HepG2 (cell line): Measurements from ENCODE around the gene PPP2R2C. TPM values are rescaled to one million over a fixed set of nuclear protein-coding genes. Genes with fewer than 3 reads are reported as not detected.
A peak's percentile ranks its signal among the peaks of the same experiment; 100 is the strongest.

ENCODE experiments used
- AKAP8 ChIP-seq: sonication (generic); formaldehyde crosslinking; IDR thresholded peaks from 2 replicates; pipeline ENCODE4 v1.5.1; 2020; ENCODE audit warnings: mild to moderate bottlenecking, missing genetic modification reagents
- ARNTL ChIP-seq: sonication (generic); formaldehyde crosslinking; IDR thresholded peaks from 2 replicates; pipeline ENCODE4 v1.4.0; 2020; ENCODE audit warnings: mild to moderate bottlenecking, missing genetic modification reagents
- HOXA3 ChIP-seq: sonication (generic); formaldehyde crosslinking; IDR thresholded peaks from 2 replicates; pipeline ENCODE4 v1.5.0; 2020; ENCODE audit warnings: missing genetic modification reagents
- KDM2A ChIP-seq: sonication (generic); formaldehyde crosslinking; IDR thresholded peaks from 2 replicates; pipeline ENCODE4 v1.4.0; 2020; ENCODE audit warnings: low read depth, missing genetic modification reagents, borderline replicate concordance
- NCOA2 ChIP-seq: sonication (generic); formaldehyde crosslinking; IDR thresholded peaks from 2 replicates; pipeline ENCODE4 v1.8.0; 2022; ENCODE audit warnings: inconsistent platforms
- NFYB ChIP-seq: sonication (generic); formaldehyde crosslinking; IDR thresholded peaks from 2 replicates; pipeline ENCODE4 v1.4.0; 2020; ENCODE audit warnings: missing genetic modification reagents
- PHF21A ChIP-seq: sonication (generic); formaldehyde crosslinking; IDR thresholded peaks from 2 replicates; pipeline ENCODE4 v1.5.0; 2020; ENCODE audit warnings: mild to moderate bottlenecking, missing genetic modification reagents
- PLRG1 ChIP-seq: fragments of 450-650 bp; conservative IDR thresholded peaks from 2 replicates; pipeline ENCODE4 v1.6.1; 2016
- RXRB ChIP-seq: IDR thresholded peaks from 2 replicates; pipeline ENCODE4 v1.6.1; 2016; ENCODE audit warnings: borderline replicate concordance, missing genetic modification reagents, missing compliant biosample characterization
- SALL1 ChIP-seq: sonication (generic); formaldehyde crosslinking; IDR thresholded peaks from 2 replicates; pipeline ENCODE4 v1.8.0; 2022; ENCODE audit warnings: mild to moderate bottlenecking, missing genetic modification reagents
- ZNF577 ChIP-seq: sonication (generic); formaldehyde crosslinking; IDR thresholded peaks from 2 replicates; pipeline ENCODE4 v1.4.0; 2020; ENCODE audit warnings: mild to moderate bottlenecking, low read depth, missing genetic modification reagents, borderline replicate concordance
- ZSCAN25 ChIP-seq: sonication (generic); formaldehyde crosslinking; IDR thresholded peaks from 2 replicates; pipeline ENCODE4 v1.8.0; 2022; ENCODE audit warnings: mild to moderate bottlenecking, missing genetic modification reagents
- polyA plus RNA-seq, 8 experiments: library from polyadenylated mRNA; depleted of rRNA in 3 of 8; stranded (reverse) in 7 of 8; unstranded in 1 of 8; fragments of >200 nt; fragmentation: Illumina TruSeq in 4 of 8; extraction: Trizol in 4 of 8; gene quantifications; 2 replicates each; pipeline versions ENCODE4 v1.2.1 to v1.2.3, GENCODE V29; 2011 to 2016; ENCODE audit warnings: low read depth in 4 of 8, missing spikeins in 1 of 8, mixed read lengths in 1 of 8; ENCODE audit not compliant: insufficient read depth in 1 of 8
- total RNA-seq, 5 experiments: library from RNA; depleted of rRNA; stranded (reverse); fragments of >200 nt; fragmentation: Illumina TruSeq; extraction: Trizol; gene quantifications; 2 replicates each; pipeline ENCODE4 v1.2.3, GENCODE V29; 2016; ENCODE audit warnings: low read depth in 1 of 5
- TF ChIP-seq, protein P1 (sequence below): sonication (generic); formaldehyde crosslinking; IDR thresholded peaks from 2 replicates; pipeline ENCODE4 v1.4.0; 2020; ENCODE audit warnings: low read depth, mild to moderate bottlenecking, missing genetic modification reagents
- TF ChIP-seq, protein P2 (sequence below): sonication (generic); formaldehyde crosslinking; IDR thresholded peaks from 2 replicates; pipeline ENCODE4 v1.4.0; 2020; ENCODE audit warnings: mild to moderate bottlenecking, missing genetic modification reagents
- TF ChIP-seq, protein P3 (sequence below): sonication (generic); formaldehyde crosslinking; IDR thresholded peaks from 2 replicates; pipeline ENCODE4 v1.5.0; 2020; ENCODE audit warnings: mild to moderate bottlenecking, missing genetic modification reagents
- TF ChIP-seq, protein P4 (sequence below): sonication (generic); formaldehyde crosslinking; IDR thresholded peaks from 2 replicates; pipeline ENCODE4 v1.8.0; 2022; ENCODE audit warnings: mild to moderate bottlenecking, missing genetic modification reagents, moderate library complexity
- TF ChIP-seq, protein P5 (sequence below): sonication (generic); formaldehyde crosslinking; IDR thresholded peaks from 2 replicates; pipeline ENCODE4 v1.4.0; 2020; ENCODE audit warnings: mild to moderate bottlenecking, missing genetic modification reagents

PPP2R2C gene
- total and polyA plus RNA-seq, 2 of the 13 experiments (the other 11 are each of a cell fraction or from before 2014, with no cell fraction given): 0.60 to 8.6 TPM

DNA sequence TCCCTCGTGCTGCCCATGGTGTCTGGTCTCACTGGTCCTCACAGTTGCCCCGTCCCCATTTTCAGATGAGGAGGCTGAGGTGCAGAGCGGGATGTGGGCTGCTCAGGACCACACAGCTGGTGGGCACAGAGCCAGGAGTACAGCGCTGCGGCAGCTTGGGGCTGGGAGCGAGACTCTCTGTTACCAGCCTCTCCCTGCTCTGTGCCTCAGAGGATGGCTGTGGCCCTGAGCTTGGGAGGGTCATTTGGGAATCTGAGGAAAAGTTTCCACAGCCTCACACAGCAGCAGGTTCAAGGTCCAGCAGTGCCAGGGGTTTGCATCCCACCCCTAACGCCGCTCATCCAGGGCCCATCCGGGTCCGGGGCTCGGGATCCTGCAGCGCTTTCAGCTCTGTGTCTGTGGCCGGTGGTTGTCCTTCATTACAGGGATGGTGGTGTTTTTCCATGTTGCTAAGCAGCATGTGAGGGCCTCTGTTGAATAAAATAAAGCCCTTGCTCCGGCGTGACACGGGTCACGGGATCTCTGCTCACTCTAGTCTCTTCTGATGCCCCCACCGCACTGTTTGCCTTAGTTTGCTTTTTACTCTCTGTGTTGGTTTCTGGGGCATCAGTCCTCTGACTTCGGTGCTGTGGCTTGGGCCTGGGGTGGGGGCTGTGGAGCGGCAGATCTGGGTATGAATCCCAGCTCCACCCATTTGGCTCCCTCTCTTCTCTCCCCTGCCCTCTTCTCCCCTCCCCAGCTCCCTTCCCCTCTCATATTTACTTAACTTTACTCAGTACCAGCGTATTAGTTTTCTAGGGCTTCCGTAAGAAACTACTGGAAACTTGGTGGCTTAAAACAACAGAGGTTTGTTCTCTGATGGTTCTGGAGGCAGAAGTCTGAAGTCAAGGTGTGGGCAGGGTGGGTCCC lies 196.3 kb downstream of the PPP2R2C start (continued):
- TF ChIP-seq RXRB (CRISPR knock-in tag): peak; percentile 17; the same call in 1 of the 2 replicates
- peak; percentile 92 for TF ChIP-seq ZSCAN25 (CRISPR knock-in tag)
- TF ChIP-seq, protein P1, sequence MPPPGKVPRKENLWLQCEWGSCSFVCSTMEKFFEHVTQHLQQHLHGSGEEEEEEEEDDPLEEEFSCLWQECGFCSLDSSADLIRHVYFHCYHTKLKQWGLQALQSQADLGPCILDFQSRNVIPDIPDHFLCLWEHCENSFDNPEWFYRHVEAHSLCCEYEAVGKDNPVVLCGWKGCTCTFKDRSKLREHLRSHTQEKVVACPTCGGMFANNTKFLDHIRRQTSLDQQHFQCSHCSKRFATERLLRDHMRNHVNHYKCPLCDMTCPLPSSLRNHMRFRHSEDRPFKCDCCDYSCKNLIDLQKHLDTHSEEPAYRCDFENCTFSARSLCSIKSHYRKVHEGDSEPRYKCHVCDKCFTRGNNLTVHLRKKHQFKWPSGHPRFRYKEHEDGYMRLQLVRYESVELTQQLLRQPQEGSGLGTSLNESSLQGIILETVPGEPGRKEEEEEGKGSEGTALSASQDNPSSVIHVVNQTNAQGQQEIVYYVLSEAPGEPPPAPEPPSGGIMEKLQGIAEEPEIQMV (CRISPR knock-in tag): peak; percentile 89
- TF ChIP-seq, protein P2, sequence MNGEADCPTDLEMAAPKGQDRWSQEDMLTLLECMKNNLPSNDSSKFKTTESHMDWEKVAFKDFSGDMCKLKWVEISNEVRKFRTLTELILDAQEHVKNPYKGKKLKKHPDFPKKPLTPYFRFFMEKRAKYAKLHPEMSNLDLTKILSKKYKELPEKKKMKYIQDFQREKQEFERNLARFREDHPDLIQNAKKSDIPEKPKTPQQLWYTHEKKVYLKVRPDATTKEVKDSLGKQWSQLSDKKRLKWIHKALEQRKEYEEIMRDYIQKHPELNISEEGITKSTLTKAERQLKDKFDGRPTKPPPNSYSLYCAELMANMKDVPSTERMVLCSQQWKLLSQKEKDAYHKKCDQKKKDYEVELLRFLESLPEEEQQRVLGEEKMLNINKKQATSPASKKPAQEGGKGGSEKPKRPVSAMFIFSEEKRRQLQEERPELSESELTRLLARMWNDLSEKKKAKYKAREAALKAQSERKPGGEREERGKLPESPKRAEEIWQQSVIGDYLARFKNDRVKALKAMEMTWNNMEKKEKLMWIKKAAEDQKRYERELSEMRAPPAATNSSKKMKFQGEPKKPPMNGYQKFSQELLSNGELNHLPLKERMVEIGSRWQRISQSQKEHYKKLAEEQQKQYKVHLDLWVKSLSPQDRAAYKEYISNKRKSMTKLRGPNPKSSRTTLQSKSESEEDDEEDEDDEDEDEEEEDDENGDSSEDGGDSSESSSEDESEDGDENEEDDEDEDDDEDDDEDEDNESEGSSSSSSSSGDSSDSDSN (CRISPR knock-in tag): peak; percentile 52; the same call in 1 of the 2 replicates
- TF ChIP-seq ZNF577: no peak
- peak; percentile 82 for TF ChIP-seq PHF21A
- TF ChIP-seq SALL1 (CRISPR knock-in tag): no peak
- TF ChIP-seq HOXA3: peak; percentile 30; the same call in 1 of the 2 replicates
- no peak for TF ChIP-seq PLRG1
- TF ChIP-seq KDM2A: no peak
- TF ChIP-seq, protein P3, sequence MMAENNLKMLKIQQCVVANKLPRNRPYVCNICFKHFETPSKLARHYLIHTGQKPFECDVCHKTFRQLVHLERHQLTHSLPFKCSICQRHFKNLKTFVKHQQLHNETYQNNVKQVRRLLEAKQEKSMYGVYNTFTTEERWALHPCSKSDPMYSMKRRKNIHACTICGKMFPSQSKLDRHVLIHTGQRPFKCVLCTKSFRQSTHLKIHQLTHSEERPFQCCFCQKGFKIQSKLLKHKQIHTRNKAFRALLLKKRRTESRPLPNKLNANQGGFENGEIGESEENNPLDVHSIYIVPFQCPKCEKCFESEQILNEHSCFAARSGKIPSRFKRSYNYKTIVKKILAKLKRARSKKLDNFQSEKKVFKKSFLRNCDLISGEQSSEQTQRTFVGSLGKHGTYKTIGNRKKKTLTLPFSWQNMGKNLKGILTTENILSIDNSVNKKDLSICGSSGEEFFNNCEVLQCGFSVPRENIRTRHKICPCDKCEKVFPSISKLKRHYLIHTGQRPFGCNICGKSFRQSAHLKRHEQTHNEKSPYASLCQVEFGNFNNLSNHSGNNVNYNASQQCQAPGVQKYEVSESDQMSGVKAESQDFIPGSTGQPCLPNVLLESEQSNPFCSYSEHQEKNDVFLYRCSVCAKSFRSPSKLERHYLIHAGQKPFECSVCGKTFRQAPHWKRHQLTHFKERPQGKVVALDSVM: 0 out of 2 replicates have a peak, but pooled peaks have one; percentile 36
- TF ChIP-seq, protein P4, sequence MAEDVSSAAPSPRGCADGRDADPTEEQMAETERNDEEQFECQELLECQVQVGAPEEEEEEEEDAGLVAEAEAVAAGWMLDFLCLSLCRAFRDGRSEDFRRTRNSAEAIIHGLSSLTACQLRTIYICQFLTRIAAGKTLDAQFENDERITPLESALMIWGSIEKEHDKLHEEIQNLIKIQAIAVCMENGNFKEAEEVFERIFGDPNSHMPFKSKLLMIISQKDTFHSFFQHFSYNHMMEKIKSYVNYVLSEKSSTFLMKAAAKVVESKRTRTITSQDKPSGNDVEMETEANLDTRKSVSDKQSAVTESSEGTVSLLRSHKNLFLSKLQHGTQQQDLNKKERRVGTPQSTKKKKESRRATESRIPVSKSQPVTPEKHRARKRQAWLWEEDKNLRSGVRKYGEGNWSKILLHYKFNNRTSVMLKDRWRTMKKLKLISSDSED: no peak
- peak; percentile 38 for TF ChIP-seq NCOA2 (CRISPR knock-in tag)
- TF ChIP-seq, protein P5, sequence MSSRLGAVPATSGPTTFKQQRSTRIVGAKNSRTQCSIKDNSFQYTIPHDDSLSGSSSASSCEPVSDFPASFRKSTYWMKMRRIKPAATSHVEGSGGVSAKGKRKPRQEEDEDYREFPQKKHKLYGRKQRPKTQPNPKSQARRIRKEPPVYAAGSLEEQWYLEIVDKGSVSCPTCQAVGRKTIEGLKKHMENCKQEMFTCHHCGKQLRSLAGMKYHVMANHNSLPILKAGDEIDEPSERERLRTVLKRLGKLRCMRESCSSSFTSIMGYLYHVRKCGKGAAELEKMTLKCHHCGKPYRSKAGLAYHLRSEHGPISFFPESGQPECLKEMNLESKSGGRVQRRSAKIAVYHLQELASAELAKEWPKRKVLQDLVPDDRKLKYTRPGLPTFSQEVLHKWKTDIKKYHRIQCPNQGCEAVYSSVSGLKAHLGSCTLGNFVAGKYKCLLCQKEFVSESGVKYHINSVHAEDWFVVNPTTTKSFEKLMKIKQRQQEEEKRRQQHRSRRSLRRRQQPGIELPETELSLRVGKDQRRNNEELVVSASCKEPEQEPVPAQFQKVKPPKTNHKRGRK (CRISPR knock-in tag): no peak
- 0 out of 2 replicates have a peak, but pooled peaks have one; percentile 24 for TF ChIP-seq ARNTL (CRISPR knock-in tag)
- peak; percentile 58; the same call in 1 of the 2 replicates for TF ChIP-seq AKAP8 (CRISPR knock-in tag)
- TF ChIP-seq NFYB (CRISPR knock-in tag): 0 out of 2 replicates have a peak, but pooled peaks have one; percentile 10
